Cardiac muscle cell (in vitro differentiated cells and primary cell): ENCODE results near the gene LRRN3. TPM values are rescaled to one million over a fixed set of nuclear protein-coding genes. Genes with fewer than 3 reads are reported as not detected.

ENCODE experiments used
- DNase-seq, 2 donors: peaks; one replicate each; pipeline versions ENCODE4 v3.0.0 to v3.0.0-alpha.2; 2010 to 2017; ENCODE audit warnings: low read depth in 1 of 2, low spot score in 1 of 2
- H3K27ac ChIP-seq: fragments of 200-600 bp; sonication (generic); 2 replicates; pipeline ENCODE4 v1.5.1; 2016
- H3K27me3 ChIP-seq: fragments of 200-600 bp; sonication (generic); 2 replicates; pipeline ENCODE4 v1.6.0; 2016; ENCODE audit warnings: control low read depth
- H3K36me3 ChIP-seq: fragments of 200-600 bp; sonication (generic); 2 replicates; pipeline ENCODE4 v1.5.1; 2016; ENCODE audit warnings: control low read depth
- H3K4me1 ChIP-seq: fragments of 200-600 bp; sonication (generic); 2 replicates; pipeline ENCODE4 v1.8.1; 2017; ENCODE audit warnings: low read depth, mild to moderate bottlenecking, mixed run types
- H3K4me3 ChIP-seq: fragments of 200-600 bp; sonication (generic); 2 replicates; pipeline ENCODE4 v1.5.1; 2016; ENCODE audit warnings: mild to moderate bottlenecking
- H3K9me3 ChIP-seq: fragments of 200-600 bp; sonication (generic); 2 replicates; pipeline ENCODE4 v1.5.1; 2017; ENCODE audit warnings: low read depth, mild to moderate bottlenecking, control low read depth
- polyA plus RNA-seq: library from polyadenylated mRNA; unstranded; fragments of >200 nt; fragmentation: Nextera tagmentation; extraction: Ambion mirVana; gene quantifications from 2 replicates; pipeline ENCODE4 v1.2.1, GENCODE V29; 2016
- total RNA-seq: library from RNA; depleted of rRNA; stranded (reverse); fragments of >200 nt; gene quantifications from 2 replicates; pipeline ENCODE4 v1.2.3, GENCODE V29; 2016
- TF ChIP-seq, protein P1 (sequence below): IDR thresholded peaks from 2 replicates; pipeline ENCODE4 v1.5.1; 2012; ENCODE audit warnings: low read depth, mild to moderate bottlenecking, low read length

The LRRN3 gene
- total and polyA plus RNA-seq, 2 experiments from 2014 or later: 43.7 to 84.6 TPM

DNA sequence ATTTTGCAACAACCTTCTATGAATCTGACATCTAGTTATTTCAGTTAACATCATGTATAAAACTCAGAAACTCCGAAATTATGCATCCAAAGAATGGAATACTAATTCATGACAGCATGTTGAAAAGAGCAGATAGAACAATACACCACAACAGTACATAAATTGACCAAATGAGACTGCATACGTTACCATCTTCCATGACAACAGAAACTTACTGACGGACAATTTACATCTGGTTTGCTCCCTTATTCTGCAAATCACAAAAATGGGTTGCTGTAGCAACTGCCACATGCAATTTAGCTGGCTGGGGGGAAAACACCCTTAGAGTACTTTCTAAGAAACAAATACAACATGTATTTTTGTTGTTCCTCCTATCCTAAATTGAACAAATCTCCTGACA, 14.3 kb downstream of the LRRN3 start:
- Histone ChIP-seq H3K4me3 (no peak overlapping the region), H3K27me3 (no peaks in the 10 kb centered on the region), H3K4me1 (no peaks in the 10 kb centered on the region), H3K27ac (no peak overlapping the region), H3K9me3 (no peaks in the 10 kb centered on the region), H3K36me3 (peaks cover 5% of the 10 kb centered on the region)
- no peak for DNase-seq
- TF ChIP-seq, protein P1, sequence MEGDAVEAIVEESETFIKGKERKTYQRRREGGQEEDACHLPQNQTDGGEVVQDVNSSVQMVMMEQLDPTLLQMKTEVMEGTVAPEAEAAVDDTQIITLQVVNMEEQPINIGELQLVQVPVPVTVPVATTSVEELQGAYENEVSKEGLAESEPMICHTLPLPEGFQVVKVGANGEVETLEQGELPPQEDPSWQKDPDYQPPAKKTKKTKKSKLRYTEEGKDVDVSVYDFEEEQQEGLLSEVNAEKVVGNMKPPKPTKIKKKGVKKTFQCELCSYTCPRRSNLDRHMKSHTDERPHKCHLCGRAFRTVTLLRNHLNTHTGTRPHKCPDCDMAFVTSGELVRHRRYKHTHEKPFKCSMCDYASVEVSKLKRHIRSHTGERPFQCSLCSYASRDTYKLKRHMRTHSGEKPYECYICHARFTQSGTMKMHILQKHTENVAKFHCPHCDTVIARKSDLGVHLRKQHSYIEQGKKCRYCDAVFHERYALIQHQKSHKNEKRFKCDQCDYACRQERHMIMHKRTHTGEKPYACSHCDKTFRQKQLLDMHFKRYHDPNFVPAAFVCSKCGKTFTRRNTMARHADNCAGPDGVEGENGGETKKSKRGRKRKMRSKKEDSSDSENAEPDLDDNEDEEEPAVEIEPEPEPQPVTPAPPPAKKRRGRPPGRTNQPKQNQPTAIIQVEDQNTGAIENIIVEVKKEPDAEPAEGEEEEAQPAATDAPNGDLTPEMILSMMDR: no peak

DNA sequence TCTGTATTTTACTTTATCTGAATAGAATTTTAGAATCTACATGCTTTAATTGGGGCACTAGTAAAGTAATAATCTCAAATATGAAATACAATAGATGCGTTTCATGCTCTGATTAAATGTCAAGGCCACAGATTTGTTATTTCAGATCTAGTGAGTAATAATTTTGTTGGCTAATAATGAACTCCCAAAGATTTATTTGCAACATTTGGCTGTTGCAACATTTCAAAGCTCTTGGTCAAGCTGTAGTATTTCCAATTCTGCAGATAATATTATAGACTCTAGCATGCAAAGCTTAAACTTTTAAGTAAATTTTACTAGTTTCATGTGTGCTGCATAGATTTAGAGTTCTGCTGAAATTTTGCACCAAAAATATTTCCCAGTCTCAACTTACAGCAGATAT, 16.7 kb downstream of the LRRN3 start:
- no peaks in the 10 kb centered on the region for H3K4me1 ChIP-seq
- TF ChIP-seq, protein P1: no peak
- no peak overlapping the region for H3K4me3 ChIP-seq
- no peaks in the 10 kb centered on the region for H3K9me3 ChIP-seq
- peaks cover 3% of the 10 kb centered on the region for H3K36me3 ChIP-seq
- H3K27me3 ChIP-seq: no peaks in the 10 kb centered on the region
- no peak overlapping the region for H3K27ac ChIP-seq
- DNase-seq: peak in 1 of 2 donors; percentile 66

DNA sequence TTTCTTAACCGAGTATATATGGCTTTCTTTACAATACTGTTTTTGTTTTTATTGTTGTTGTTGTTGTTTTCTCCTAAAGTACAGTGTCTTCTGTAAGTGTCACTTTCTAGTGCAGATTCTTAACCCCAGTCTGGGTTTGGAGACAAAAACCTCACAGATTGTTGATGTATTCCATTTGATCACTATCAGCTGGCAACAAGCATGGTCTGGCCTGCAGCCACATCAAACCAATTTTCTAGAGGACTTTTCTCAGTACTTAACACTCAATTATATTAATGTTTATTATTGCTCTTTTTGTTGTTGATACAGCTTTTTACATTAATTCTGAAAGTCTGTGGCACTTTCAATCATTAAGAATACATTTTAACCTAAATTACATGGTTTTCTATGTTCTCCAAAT, 17.1 kb downstream of the LRRN3 start:
- no peak for DNase-seq
- Histone ChIP-seq H3K27ac (no peak overlapping the region), H3K36me3 (peaks cover 3% of the 10 kb centered on the region), H3K27me3 (no peaks in the 10 kb centered on the region), H3K4me3 (no peak overlapping the region), H3K4me1 (no peaks in the 10 kb centered on the region), H3K9me3 (no peaks in the 10 kb centered on the region)
- TF ChIP-seq, protein P1: no peak

DNA sequence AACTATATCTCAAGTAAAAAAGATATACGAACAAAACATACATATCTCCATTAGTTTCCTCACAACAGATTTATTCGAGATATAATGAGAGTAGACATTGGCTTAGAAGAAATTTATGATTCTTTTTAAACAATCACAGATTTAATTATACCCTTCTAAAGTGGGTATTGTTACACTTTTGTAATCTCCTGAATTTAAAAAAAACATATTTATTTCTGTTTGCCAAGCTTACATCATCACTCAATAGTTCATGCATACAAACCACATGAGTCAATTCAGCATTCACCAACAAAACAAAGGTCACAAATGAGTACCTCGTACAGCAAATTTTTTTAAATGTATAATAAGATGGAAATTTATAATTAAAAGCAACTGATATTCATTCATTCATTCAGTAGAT, 17.6 kb downstream of the LRRN3 start:
- Histone ChIP-seq H3K36me3 (peaks cover 3% of the 10 kb centered on the region), H3K4me1 (no peaks in the 10 kb centered on the region), H3K27me3 (no peaks in the 10 kb centered on the region), H3K27ac (no peak overlapping the region), H3K9me3 (no peaks in the 10 kb centered on the region), H3K4me3 (no peak overlapping the region)
- peak in 1 of 2 donors; percentile 64 for DNase-seq
- TF ChIP-seq, protein P1: no peak

DNA sequence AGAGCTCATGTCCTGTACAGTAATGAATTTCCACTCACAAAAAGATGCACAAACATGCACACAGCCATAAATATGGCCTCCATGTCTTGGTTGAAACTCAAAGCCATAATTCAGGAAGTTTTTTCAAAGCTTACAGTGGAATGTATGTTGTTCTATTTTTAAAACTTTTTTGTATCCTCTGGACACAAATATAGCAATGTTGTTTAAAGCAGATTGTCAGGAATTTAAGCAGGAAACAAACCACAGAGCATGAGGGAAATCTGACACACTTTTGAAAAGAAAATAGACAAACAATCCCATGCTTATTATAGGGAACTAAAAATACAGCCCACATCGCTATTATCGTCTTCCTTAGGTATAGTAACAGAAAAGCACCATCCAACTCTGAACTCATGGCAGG, 21.5 kb downstream of the LRRN3 start:
- Histone ChIP-seq H3K27me3 (no peaks in the 10 kb centered on the region), H3K27ac (no peak overlapping the region), H3K4me3 (no peak overlapping the region), H3K4me1 (no peaks in the 10 kb centered on the region), H3K9me3 (no peaks in the 10 kb centered on the region), H3K36me3 (peaks cover 3% of the 10 kb centered on the region)
- no peak for DNase-seq
- TF ChIP-seq, protein P1: no peak
